ENCODE measurements around the gene TOR4A.
"Not testable (repeated sequence)": the region's sequence is repeated elsewhere in the genome, so short reads cannot be mapped to it uniquely, and the experiment has no call there.

The TOR4A gene

GRCh38 chr9:137253717-137254623 is 23.6 kb upstream of the TOR4A start:
- no peak for FAIRE-seq

GRCh38 chr9:137254624-137255447 is 22.7 kb upstream of the TOR4A start, which contains the start of gene NELFB:
Gene NELFB, plus strand, starts transcription at chr9:137255327.
- FAIRE-seq, result no peak

- FAIRE-seq, result no peak
These were observed 21.9 kb upstream of the TOR4A start for GRCh38 chr9:137255448-137256114.

GRCh38 chr9:137256362-137256761 is 21.2 kb upstream of the TOR4A start:
- FAIRE-seq, result no peak

- no peak for FAIRE-seq
These were observed 20.7 kb upstream of the TOR4A start for GRCh38 chr9:137256856-137257255.

GRCh38 chr9:137262173-137262908 is 15.2 kb upstream of the TOR4A start:
- not testable (repeated sequence) for FAIRE-seq

GRCh38 chr9:137262909-137263285 is 14.6 kb upstream of the TOR4A start:
- FAIRE-seq, result no peak

GRCh38 chr9:137263506-137263905 is 14.0 kb upstream of the TOR4A start:
- no peak for FAIRE-seq

GRCh38 chr9:137264067-137264466 is 13.5 kb upstream of the TOR4A start:
- FAIRE-seq, result no peak

- FAIRE-seq, result no peak
These were observed 11.9 kb upstream of the TOR4A start for GRCh38 chr9:137265496-137266161.

- FAIRE-seq, result no peak
These were observed 11.4 kb upstream of the TOR4A start for GRCh38 chr9:137266162-137266527.

- no peak for FAIRE-seq
These were observed 10.7 kb upstream of the TOR4A start for GRCh38 chr9:137266585-137267453.

- FAIRE-seq, result no peak
These were observed 9.6 kb upstream of the TOR4A start for GRCh38 chr9:137267933-137268355.

- no peak for FAIRE-seq
These were observed 8.9 kb upstream of the TOR4A start for GRCh38 chr9:137268538-137269201.

GRCh38 chr9:137269231-137269772 is 8.2 kb upstream of the TOR4A start:
- FAIRE-seq, result no peak

- FAIRE-seq, result no peak
These were observed 6.4 kb upstream of the TOR4A start for GRCh38 chr9:137270929-137271695.

- no peak for FAIRE-seq
These were observed 5.8 kb upstream of the TOR4A start for GRCh38 chr9:137271696-137272076.

- FAIRE-seq, result no peak
These were observed 5.1 kb upstream of the TOR4A start for GRCh38 chr9:137272241-137273094.
